ENCODE measurements around the gene SDHC.

- TF ChIP-seq EZH2 (IDR thresholded peaks at IDR 0.05; ENCODE audit: insufficient read depth, poor library complexity, severe bottlenecking) (no peak), EZH2phosphoT487 (IDR thresholded peaks at IDR 0.05; ENCODE audit: insufficient read depth, low read depth) (no peak)
Observed at GRCh38 chr1:161330346-161330745, 16.2 kb downstream of the SDHC start.

Data from GM23248 (cell line).